ENCODE results near the gene MFSD12.

MFSD12 gene

DNA sequence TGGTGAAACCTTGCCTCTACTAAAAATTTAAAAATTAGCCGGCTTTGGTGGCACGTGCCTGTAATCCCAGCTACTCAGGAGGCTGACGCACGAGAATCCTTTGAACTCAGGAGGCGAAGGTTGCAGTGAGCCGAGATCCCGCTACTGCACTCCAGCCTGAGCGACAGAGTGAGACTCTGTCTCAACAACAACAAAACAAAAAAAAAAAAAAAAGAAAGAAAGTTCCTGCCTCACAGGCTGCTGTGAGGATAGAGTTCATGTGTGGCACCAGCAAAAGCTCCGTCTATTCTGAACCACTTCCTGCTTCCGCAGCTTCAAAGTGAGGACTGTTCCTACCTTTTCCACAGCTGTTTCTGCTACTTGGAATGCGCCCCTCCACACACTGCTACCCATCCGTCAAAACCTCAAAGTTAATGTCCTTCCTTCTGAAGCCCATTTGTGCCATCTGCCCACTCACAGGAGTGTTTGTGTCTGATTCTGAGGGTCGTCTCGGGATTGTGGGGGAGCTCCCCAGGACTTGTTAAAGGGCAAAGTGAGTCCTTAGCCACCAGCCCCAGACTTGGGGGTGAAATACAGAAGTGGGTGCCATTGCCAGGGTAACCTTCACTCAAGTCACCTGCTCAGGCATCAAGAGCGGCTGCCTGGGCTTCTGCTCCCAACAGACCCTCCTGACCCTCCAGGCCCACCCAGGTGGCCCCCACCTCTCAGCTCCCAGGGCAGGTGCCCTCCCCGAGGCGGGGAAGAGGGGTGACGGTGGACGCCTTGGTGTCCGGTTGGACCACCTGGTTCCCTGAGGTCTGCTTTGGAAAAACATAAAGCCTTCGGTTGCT, 2.9 kb downstream of the MFSD12 start:
- TF ChIP-seq CTCF (conservative IDR thresholded peaks at IDR 0.05; ENCODE audit: low read depth, low read length) = no peak
- no peak for DNase-seq (ENCODE audit: low read depth)
- no peak overlapping the region for H3K4me3 ChIP-seq (ENCODE audit: low read depth, low read length)

DNA sequence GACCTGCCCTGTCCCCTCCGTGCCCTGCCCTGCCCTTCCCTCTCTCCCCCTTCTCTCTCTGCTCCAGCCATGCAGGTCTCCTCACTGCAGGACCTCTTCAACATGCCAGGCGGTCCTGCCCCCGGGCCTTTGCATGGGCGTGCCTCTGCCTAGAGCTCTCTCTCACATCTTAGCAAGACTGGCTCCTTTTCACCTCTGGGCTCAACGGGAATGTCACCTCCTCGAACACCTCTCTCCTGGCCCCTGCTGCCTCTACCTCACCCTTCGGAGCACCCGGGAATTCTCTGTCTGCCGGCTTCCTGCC, 5.6 kb downstream of the MFSD12 start:
- H3K4me3 ChIP-seq (ENCODE audit: low read depth, low read length) = no peak overlapping the region
- DNase-seq (ENCODE audit: low read depth) = no peak
- TF ChIP-seq CTCF (conservative IDR thresholded peaks at IDR 0.05; ENCODE audit: low read depth, low read length) = no peak

DNA sequence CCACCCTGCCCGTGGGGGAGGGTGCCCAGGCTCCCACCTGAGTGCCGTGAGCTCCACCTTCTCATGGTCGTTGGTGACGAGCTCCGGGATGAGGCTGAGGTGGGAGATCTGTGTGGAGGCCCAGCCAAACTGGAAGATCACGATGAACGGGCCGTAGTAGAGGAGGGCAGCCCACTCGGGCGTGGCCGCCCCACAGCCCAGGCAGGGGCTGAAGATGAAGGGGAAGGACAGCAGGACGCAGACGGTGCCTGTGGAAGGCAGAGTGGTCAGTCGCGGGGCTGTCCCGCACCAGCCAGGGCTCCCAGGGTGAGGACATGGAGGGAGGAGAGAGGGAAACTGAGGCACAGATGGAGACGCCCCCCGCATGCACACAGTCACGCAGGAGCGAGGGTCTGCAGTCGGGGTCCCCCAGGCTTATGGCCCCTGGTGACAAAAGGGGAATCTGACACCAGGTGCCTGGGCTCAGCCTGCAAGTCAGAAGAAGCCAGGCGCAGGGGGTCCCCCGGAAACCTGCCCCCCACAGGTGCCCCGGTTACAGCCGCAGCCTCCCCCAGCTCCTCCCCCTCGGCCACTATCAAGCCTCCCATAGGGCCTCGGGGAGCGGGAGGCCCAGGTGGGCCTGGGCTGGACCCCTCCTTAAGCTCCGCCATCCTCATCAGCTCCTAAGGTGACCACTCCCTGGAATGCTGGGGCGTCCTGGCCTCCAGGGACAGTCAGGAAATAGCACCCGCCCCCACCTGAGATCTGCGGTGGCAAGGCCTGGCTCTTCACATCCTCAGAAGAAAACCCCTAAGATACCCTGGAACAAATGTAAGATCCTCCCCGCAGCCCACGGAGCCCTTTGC, 6.2 kb downstream of the MFSD12 start:
- no peak for DNase-seq (ENCODE audit: low read depth)
- no peak for TF ChIP-seq CTCF (conservative IDR thresholded peaks at IDR 0.05; ENCODE audit: low read depth, low read length)
- no peak overlapping the region for H3K4me3 ChIP-seq (ENCODE audit: low read depth, low read length)

- H3K4me3 ChIP-seq (ENCODE audit: low read depth, low read length) = no peak overlapping the region
- no peak for TF ChIP-seq CTCF (conservative IDR thresholded peaks at IDR 0.05; ENCODE audit: low read depth, low read length)
- DNase-seq (ENCODE audit: low read depth) = no peak
Observed at GRCh38 chr19:3549816-3550215, 7.6 kb downstream of the MFSD12 start.

DNA sequence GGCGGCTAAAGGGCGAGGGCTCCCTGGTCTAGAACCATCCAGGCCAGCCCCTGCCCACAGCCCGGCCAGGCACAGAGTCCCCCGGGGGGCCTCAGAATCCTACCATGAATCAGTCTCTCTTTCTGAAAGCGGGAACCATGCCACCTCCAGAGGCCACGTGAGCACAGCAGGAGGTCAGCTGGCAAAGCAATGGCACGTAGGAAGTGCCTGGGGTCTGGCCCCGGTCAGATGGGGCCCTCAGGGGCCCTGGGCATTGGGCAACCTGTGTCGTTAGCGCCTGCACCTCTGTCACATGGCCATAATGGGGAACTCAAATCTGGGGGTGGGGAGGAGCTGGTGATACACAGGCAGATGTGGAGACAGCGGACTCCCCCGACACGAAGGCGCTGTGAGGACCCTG, 8.8 kb downstream of the MFSD12 start:
- no peak overlapping the region for H3K4me3 ChIP-seq (ENCODE audit: low read depth, low read length)
- DNase-seq (ENCODE audit: low read depth) = no peak

DNA sequence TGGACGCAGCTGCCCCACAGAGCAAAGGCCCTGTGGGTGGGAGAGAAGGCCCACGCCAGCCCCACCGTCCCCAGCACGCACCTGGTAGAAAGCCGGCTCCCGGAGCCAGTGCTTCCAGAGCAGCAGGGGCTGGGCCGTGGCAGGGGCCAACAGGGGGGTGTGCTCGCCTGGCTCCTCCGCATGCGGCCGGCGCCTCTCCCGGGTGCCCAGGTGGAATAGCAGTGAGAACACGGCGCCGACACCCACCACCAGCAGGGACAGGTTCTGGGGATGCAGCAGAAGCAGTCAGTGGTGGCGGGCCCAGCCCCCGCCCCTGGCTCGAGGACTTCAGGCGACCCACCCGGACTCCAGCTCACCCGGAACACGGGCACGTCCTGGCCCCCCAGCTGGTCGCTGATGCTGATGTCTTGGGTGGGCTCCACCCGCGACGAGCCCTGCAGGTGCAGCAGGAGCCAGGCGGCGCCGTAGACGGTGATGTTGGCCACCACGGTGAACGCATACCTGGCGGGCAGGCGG, 9.6 kb downstream of the MFSD12 start:
- no peak for DNase-seq (ENCODE audit: low read depth)
- H3K4me3 ChIP-seq (ENCODE audit: low read depth, low read length) = no peak overlapping the region
- no peak for TF ChIP-seq CTCF (conservative IDR thresholded peaks at IDR 0.05; ENCODE audit: low read depth, low read length)

More for the DNA sequence above, 8.8 kb downstream of the MFSD12 start:
- TF ChIP-seq CTCF (conservative IDR thresholded peaks at IDR 0.05; ENCODE audit: low read depth, low read length) = no peak
